HG03045 (cell line): Measurements from ENCODE around the gene CPLX1.

Experiments
- ATAC-seq: cut with Tn5 transposase; IDR thresholded peaks from one replicate; pipeline ENCODE4 v1.9.1; 2021; ENCODE audit warnings: mild to moderate bottlenecking, moderate library complexity; ENCODE audit not compliant: unreplicated experiment

Gene CPLX1

DNA sequence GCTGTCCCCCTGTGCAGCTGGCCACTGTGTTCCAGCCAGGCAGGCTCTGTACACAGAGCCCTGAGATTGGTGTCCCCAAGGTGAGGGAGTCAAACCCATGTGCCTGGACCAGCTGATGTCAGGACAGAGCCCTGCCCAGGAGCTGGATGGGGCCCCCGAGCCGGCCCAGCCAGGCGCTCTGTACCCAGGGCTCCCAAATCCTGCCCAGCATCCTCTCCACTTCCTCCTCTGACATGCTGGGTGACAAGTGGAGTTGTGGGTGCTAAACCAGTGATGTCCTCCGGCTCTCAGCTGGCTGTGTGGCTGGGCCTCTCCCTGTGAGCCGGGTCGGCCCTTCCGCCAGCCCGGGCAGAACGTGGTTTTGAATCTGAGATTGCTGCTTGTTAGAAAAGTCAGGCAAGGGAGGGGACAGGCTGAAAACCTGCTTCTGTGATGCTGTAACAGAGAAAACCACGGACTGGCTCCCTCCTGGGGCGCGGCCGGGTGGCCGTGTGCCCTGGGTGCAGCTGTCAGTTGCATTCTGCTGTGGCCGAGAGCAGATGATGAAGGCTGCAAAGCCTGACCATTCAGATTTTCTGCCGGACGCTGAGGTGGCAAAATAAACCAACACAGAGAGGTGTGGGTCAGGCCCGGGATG, 7.9 kb upstream of the CPLX1 start:
- no peak for ATAC-seq

DNA sequence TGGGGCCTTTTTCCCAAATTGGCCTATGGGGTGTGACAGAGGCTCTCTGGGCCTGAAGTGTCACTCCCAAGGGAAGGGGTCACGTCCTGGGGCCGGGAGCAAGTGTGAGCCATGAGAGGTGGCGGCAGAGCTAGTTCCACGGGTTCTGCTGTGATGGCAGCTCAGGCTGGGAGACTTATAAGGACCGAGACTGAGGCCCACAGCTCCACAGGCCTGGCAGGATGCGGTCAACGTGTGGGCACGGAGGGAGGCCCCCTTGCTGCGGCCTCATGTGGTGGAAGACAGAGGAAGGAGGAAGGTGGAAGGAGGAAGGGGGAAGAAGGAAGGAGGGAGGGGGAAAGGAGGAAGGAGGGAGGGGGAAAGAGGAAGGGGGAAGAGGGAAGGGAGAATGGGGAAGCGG, 7.2 kb upstream of the CPLX1 start:
- ATAC-seq, result no peak

DNA sequence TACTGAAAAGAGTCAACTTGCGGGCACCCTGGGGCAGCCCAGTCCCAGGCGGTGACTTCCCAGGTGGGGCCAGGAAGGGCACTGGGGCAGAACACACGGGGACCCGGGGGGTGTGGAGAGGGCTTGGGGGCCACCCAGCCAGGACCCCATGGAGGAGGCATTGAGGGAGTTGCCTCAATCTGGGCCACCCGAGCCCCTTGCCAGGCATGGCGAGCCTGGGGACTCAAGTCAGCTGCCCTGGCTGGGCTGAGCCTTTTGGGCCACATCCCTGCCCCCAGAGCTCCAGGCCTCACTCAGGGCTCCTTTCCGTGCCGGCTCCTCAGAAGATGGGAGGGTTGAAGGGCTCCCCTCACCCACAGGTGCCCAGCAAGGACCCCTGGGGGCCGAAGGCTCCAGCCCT, 6.6 kb upstream of the CPLX1 start:
- ATAC-seq, result no peak

DNA sequence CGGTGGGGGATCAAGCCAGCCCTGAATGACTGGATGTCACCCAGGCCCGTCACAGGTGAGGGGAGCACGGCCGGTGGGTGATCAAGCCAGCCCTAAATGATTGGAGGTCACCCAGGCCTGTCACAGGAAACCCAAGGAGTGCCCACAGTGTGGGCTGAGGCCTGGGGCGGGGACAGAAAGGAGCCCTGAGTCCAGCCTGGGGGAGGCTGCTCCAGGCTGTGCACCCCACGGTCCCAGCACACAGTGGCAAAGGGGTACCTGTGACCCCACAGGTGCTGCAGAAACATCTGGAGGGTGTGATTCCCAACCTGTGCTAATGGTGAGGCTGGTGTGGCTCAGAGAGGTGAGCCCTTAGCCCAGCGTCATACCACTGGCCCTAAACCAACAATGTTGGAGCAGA, 6.2 kb upstream of the CPLX1 start:
- ATAC-seq, result no peak

DNA sequence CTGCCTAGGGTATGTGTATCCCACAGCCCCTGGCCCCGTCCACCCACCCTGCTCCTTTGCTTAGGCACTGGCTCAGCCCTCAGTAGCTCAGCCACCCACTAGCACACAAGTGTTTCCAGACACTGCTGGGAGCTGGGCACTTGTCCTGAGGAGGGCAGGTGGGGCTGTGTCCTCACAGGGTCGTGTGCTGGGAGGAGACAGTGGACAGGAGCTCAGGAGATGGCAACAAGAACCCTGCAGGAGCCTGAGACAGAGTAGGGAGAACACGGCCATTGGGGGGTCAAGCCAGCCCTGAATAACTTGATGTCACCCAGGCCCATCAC, 5.5 kb upstream of the CPLX1 start:
- ATAC-seq, result no peak

DNA sequence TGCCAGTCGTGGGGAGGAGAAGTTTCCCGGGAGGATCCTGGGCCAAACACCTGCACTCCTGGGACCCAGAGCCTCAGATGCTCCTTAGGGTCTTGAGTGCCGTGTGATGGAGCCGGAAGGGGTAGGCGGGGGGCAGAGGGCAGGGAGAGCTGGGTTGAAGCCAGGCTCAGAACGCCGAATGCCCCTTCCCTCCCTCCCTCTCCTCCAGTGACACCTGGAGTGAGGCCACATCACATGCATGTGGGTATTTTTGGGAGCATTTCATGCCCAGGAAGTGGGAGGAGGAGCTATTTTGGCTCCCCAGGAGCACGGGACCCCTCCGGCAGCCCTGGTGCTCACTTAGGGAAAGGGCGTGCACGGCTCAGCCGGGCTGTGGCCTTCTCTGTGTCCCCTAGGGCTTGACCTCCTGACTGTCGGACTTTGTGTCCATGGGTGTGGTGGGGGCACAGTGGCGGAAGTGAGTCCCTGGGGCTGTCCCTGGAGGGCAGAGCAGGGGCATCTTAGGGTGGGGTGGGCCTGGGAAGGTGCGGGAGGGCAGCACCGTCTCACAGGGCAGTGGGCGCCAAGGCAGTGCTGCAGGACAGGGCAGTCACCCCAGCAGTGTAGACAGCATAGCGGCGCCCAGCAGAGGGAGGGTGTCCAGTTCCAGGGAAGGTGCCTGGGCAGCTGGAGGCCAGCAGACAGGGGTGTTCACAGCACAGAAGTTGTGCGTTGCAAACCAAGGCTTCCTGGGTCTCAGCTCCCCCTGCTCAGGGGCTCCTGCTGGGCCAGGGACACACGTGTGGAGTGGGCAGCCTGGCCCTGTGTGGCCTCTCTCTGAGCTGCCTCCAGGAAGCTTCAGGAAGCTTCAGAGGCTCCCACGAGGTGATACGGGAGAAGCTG, 4.9 kb upstream of the CPLX1 start:
- ATAC-seq, result no peak

DNA sequence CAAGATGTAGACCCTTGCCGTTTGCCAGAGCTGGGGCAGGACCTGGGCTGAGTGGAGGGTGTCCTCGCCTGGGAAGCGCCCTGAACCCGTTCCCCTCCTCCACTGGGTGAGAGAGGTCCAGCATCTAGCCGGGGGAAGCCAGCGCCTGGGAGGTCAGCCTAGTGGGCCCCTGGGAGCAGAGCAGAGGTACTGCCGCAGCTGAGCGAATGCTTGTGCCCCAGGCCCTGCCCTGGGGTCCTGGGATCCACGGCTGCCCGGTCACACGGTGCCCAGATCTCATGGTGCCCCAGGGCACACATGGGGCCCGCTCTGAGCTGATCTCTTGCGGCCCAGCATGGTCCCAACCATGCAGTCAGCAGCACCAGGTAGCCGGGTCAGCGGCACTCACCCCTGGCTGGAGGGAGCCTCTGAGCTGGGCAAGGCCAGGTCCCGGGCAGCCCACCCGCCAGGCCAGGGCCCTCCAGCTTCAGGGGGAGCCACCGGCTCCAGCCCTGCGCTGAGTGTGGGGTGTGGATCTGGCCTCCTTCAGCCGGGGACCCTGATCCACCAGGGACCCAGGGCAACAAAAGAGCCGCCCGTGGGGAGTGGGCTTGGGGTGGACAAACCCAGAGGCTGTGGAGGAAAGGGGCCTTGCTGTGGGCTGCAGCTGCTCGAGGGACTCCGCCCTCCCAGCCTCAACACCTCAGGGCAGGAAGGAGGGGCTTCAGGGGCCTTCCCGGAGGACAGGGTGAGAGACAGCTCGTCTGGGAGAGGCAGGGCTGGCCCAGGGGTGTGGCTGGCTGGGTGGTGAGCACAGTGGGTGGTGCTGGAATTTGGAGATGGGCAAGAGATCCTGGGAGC, 4.1 kb upstream of the CPLX1 start:
- no peak for ATAC-seq

DNA sequence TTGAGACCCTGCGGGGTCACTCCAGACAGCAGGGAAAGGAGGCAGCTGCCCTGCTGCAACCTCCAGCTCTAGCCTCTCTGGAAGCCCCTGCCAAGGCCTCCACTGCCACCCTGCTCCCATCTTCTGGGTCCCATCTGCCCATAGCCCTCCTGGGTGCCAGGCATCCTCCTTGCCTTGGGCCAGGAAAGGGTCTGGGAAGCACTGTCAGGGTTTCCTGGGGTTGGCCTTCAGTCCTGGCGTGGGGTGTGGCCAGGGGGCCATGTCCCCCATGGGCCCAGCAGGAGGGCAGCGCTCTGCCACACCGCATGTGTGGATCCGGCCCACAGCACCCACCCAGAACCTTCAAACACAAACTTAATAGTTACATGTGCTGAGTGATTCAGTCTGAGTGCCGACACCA, 3.4 kb upstream of the CPLX1 start:
- no peak for ATAC-seq

DNA sequence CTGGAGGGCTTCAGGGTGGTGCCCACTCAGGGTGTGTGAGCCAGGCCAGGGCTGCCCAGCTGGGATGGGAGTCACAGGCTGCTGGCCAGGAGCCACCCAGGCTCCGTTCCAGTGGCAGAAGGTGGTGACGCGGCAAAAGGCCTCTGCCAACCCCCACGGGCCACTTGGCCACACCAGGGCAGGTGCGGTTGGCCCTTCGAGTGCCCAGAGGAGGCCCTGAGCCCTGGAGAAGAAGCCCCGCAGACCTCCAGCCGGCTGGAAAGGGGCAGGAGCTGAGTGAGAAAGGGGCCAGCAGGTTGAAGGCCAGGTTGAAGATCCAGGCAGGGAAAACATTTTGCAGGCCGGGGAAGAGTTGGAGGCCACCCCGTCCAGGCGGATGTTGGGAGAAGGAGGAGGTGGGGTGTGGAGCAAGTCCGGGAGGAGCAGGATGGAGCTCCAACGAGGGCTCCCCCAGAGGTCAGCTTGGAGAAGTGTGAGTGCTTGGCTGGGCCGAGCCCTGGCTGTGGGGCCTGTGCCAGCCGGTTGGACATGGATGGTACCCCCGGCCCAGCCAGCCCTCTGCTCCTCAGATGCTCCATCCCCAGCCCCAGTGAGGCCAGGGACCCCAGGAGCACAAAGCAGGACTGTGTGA, 2.8 kb upstream of the CPLX1 start:
- no peak for ATAC-seq

DNA sequence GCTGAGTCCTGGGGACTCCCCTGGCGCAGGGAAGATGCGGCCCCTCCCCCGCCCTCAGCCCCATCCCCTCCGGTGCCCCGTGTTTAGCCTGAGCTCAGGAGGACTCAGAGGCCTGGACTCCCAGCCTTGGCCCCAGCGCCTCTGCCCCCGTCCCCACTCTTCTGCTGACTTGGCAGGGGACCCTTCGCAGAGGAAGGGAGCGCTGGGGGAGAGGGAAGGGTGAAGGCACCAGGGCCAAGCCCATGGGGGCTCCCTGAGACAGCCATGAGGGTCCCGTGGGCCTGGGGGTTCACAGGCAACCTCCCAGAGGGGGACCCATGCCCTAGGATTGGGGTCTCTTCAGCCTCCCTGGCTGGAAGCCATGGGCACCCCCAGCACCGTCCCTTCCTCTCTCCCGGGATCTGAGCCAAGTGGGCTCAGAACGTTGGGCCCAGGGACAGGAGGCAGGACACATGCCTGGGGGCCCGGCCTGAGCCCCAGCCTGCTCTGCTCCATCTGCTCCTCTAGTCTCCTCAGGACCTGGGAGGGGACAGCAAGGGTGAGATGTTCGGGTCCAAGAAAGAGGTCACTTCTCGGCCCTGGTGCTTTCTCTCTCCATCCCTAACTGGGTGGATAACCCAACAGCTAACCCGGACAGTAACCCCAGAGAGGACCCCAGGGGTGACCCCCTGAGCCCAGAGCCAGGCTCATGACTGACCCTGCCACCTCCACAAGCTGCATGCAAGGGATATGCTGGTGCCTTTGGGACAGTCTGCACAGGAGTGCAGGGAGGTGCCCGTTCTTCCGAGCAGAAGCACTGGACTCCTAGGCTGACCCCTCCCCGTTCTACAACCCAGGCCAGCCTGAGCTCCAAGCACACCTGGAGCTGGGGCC, 1.5 kb upstream of the CPLX1 start:
- ATAC-seq, result no peak

DNA sequence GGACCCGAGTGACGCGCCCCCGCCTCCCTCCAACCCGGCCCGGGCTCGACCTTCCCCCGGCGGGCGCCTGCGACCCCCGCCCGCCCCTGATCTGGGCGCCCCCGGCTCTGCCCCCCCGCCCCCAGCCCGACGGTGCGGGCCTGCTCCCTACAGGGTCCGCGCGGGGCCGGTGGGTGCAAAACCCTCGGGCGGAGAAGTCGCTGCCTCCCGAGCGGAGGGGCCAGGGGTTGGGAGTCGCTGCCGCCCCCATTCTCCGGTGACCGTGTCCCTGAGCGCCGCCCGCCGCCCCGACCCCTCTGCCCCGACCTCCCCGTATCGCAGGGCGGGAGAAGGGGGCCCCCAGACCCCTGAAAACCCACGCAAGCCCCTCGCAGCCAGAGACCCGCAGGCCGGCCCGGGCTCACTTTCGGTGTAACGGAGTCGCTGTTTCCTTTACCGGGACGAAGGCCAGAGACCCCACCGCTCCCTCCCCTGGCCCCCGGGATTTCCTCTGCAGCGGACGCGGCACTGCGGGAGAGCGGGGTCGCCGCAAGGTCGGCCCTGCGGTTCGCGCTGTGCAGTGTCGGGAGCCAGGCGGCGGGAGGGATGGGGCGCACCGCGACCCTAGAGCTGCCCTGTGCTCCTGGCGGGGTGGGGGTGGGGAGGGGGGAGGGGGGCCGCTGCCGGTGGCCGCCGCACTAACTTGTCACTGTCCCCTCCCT, 729 bp upstream of the CPLX1 start:
- no peak for ATAC-seq

DNA sequence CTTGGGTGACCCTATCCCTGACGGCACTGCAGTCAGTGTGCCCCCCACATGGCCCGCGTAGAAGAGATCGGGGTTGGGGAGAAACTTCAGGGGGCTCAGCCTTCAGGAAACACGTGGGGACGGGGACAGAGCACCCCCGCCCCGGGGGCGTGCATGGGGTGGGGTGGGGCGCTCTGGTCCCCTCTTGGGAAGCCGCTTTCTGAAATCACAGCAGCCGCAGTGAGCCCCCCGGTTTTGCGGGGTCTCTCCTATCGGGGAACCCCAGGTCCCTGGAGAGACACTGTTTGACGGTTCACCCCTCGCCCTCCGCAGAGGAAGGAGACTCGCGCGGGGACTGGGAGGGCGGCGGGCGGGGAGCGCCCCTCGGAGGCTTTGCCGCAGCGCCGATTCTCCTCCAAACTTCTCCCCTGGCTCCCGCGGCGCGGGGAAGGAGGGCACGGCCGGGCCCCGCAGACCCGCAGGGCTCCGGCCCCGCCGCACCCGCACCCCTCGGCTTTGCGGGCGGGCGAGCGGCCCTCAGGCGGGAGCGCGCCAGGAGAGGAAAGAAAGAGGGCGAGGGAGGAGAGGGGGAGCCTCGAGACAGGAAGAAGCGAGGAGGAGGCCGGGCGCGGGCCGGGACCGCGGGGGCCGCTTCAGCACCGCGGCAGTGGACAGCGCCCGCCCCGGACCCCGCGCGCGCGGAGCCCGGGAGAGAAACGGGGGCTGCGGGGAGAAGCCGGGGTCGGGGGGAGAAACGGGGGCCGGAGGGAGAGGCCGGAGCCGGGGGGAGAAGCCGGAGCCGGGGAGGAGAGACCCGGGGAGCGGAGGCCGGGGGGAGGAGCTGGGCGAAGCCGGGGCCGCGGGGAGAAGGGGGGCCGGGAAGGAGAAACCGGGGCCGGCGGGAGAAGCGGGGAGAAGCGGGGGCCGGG, 612 bp downstream of the CPLX1 start:
- no peak for ATAC-seq

DNA sequence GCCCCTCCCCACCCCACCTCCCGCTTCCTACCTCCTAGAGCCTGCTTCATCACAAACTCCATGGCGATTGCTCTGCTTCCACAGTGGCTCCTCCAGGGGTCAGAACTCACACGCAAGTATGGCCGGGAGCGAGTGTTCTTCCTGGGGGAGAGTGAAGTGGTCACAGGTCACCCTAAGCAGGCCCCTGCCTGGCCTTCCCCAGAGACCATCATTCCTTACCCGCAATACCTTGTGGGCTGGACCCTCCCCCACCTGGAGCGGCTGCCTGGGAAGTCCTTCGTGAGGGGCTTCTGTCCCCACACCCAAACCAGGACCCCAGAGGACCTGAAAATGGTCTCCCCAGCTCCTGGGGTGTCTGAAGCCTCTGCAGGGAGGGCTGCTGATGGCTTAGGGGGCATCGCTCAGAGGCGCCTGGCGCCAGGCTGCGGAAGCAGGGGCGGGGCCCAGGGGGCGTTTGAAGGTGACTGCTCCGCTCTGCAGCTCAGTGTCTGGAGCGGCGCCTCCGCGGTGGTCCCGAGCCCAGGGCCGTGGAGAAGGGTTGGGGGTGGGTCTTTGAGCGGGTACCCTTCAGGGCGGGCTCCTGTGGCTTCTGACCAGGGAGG, 1.4 kb downstream of the CPLX1 start:
- no peak for ATAC-seq

DNA sequence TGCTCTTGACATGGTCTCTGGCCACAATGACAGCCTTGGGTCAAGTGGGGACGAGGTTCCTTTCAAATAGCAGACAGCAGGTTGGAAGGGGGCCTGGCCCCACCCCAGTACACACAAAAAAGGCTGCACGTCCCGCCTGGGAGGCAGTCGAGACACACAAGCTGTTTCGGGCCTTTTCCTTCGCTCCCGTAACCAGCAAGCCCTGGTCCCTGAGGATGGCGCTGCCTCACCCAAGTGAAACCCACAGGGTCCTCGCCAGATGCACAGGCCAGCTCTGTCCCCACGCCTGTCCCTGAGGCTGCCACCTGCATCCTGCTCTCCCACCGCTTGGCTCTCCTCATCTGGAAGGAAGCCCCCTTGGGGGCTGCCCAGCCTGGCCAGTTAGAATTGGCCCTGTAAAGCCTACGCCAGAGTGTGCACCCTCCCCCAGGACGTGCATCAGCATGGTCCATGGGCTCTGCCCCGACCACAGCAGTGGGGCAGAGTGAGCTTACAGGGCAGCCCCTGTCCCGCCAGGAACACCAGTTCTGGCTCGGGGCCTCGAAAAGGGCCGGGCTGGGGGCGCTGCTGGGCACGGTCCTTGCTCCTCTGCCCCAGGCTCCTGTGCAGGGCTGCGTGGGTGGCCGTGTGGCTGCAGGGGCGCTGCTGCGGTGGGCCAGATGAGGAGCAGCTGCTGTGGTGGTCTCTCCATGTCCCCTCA, 2.0 kb downstream of the CPLX1 start:
- ATAC-seq, result no peak

DNA sequence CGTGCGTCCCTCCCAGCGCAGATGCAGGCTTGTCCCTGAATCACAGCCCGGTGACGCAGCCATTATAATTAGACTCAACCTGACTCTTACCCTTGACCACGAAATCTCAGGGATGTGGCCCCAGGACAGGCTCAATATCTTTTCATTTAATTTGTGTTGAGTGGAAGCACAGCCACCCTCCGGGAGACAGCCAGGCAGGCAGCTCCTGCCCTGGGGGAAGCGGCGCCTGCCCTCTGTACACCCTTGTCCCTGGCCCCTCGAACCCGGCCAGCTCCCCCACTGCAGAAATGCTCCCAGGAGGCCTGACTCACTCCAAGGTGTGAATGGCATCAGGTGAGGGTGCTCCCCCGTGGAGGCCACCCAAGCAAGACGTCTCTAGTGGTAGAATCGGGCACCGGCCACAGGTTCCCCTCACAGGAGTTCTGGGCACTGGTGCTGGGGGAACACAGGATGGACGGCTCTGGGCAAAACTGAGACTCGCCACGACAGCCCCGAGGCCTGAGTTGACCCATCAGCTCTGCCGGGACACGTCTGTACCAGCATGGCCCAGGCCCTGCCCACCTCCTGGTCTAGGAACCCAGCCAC, 2.7 kb downstream of the CPLX1 start:
- ATAC-seq, result no peak

DNA sequence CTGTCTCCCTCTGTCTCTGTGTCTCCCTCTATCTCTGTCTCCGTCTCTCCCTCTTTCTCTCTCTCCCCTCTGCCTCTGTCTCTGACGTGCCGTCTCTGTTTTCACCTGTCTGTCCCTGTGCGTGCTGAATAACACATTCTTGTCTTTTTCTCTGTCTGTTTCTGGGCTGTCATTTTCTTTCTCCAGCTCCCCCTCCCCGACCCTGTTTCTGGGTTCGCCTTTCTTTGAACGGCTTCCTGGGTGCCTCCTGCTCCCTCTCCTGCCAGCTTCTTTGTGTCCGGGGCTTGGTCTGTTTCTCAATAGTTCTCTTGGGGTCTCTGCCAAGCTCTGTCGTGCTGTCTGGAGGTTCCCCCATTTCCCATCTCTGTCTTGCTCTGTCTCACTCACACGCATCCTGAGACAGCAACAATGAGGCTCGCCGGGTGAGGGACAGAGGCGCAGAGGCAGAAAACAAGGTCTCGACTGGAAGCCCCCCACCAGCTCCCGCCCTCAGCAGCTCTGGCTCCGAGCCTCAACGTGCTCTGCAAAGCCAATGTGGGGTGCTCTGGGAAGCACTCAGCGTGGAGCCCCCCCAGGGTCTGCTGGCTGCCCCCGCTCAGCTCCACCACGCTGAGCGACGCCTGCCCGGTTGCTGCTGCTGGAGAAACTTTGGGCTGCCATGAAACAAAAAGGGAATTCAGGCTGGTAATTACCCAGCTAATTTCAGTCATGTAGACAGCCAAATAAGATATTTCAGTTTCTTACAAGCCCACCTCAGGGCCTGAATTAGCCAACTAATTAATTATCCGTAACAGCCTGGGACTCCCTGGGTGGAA, 3.4 kb downstream of the CPLX1 start:
- no peak for ATAC-seq

DNA sequence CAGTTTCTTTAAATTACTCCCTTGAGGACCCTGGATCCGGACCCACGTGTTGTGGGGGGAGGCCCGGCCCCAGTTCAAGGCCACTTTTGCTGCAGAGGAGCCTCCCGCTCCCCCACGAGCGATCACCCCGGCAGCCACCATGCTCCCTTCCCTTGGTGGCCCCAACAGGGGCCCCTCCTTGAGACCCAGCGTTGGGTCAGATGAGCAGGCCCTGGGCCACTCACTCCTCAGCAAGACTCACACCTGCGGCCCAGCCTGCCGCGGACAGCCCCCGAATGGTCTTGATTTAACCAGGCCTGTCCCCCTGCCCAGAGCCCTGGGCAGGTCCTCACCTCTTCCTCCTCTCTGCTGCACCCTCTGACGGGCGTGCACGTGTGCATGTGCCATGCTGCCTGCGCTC, 4.3 kb downstream of the CPLX1 start:
- ATAC-seq, result no peak
